Dendritic cell treated with granulocyte-macrophage colony-stimulating factor and Interleukin-4, amounts not matched to agents 40 ng/mL and 50 ng/mL, for 4 days (primary cell): ENCODE measurements around the gene ADAM23.

Source experiments
- H3K27ac Mint-ChIP-seq: one replicate; pipeline ENCODE4 v1.8.0; 2022; ENCODE audit warnings: mild to moderate bottlenecking, mixed read lengths
- H3K27me3 Mint-ChIP-seq: one replicate; pipeline ENCODE4 v1.8.0; 2022; ENCODE audit warnings: mild to moderate bottlenecking, mixed read lengths
- H3K36me3 Mint-ChIP-seq: one replicate; pipeline ENCODE4 v1.8.0; 2022; ENCODE audit warnings: low read depth, mixed read lengths
- H3K4me1 Mint-ChIP-seq: one replicate; pipeline ENCODE4 v1.8.0; 2022; ENCODE audit warnings: low read depth, mixed read lengths
- H3K4me3 Mint-ChIP-seq: one replicate; pipeline ENCODE4 v1.8.0; 2022; ENCODE audit warnings: mild to moderate bottlenecking, moderate library complexity, mixed read lengths
- H3K9me3 Mint-ChIP-seq: one replicate; pipeline ENCODE4 v1.8.0; 2022; ENCODE audit warnings: mixed read lengths
- intact Hi-C: fragments of 100-400 bp; cut with micrococcal nuclease; formaldehyde crosslinking; loops from one replicate; pipeline ENCODE4 v1.15.0; 2022

ADAM23 gene

DNA sequence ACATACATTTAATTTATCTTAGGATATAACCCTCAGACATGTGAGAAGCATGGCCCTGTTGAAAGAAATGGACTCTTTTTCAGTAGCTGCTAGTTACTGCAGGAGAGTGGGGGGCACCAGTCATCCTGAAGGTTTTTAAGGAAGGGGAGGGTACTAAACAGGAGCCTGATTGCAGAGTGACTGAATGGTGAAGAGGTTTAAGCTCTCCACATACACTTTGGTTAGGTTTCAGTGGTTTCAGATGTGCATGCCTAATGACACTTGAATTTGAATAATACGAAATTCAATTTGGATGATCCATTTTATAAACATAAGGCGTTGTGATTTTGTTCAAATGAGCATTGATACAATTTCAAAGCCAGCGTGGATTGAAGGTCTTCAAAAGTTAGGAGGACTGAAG, 188.0 kb downstream of the ADAM23 start:
- intact Hi-C loops = no loop called here
- H3K9me3 Mint-ChIP-seq = no peaks in the 10 kb centered on the region
- H3K27me3 Mint-ChIP-seq = peaks cover 3% of the 10 kb centered on the region
- no peak overlapping the region for H3K27ac Mint-ChIP-seq
- no peaks in the 10 kb centered on the region for H3K36me3 Mint-ChIP-seq
- H3K4me1 Mint-ChIP-seq = no peaks in the 10 kb centered on the region
- H3K4me3 Mint-ChIP-seq = no peak overlapping the region

GRCh38 chr2:206635015-206635414, 191.7 kb downstream of the ADAM23 start:
- Mint-ChIP-seq H3K4me3 (no peak overlapping the region), H3K27ac (no peak overlapping the region), H3K4me1 (no peaks in the 10 kb centered on the region), H3K9me3 (no peaks in the 10 kb centered on the region), H3K36me3 (no peaks in the 10 kb centered on the region), H3K27me3 (peaks cover 1% of the 10 kb centered on the region)
- intact Hi-C loops = no loop called here

GRCh38 chr2:206639636-206640035, 196.3 kb downstream of the ADAM23 start:
- H3K27ac Mint-ChIP-seq = no peak overlapping the region
- H3K27me3 Mint-ChIP-seq = peaks cover 4% of the 10 kb centered on the region
- H3K9me3 Mint-ChIP-seq = no peaks in the 10 kb centered on the region
- intact Hi-C loops = no loop called here
- H3K36me3 Mint-ChIP-seq = no peaks in the 10 kb centered on the region
- H3K4me3 Mint-ChIP-seq = no peak overlapping the region
- no peaks in the 10 kb centered on the region for H3K4me1 Mint-ChIP-seq

DNA sequence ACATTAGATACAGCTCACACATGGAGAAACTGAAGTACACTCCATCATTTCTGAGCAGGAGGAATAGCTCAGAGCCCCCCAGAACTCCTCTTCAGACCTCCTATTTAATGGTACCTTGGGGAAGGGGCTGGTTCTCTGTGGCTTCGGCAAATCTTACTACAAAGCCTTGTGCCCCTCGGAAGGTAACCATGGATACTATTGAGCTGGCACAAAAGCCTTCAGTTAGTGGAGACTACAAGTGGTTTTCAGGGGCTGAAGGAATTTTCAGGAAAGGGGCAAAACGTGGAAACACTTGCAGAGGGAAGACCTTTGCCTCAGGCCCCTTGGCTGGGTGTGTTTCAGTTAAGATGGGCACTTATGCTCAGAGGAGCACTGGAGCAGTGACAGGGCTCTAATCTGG, 197.9 kb downstream of the ADAM23 start:
- Mint-ChIP-seq H3K9me3 (no peaks in the 10 kb centered on the region), H3K4me3 (no peak overlapping the region), H3K27ac (no peak overlapping the region), H3K4me1 (no peaks in the 10 kb centered on the region), H3K27me3 (peaks cover 4% of the 10 kb centered on the region), H3K36me3 (no peaks in the 10 kb centered on the region)
- intact Hi-C loops = no loop called here

GRCh38 chr2:206642075-206643025, 199.0 kb downstream of the ADAM23 start, which contains the start of gene FAM237A:
Gene FAM237A, plus strand, starts transcription at chr2:206642487. Its CDS starts 1,750 bp downstream, at chr2:206644237.
- Mint-ChIP-seq H3K4me3 (no peak within 1 kb of the TSS), H3K4me1 (no peaks in the 10 kb centered on the region), H3K36me3 (no peaks in the 10 kb centered on the region), H3K27me3 (peaks cover 6% of the 10 kb centered on the region), H3K27ac (no peak within 1 kb of the TSS), H3K9me3 (no peaks in the 10 kb centered on the region)
- intact Hi-C loops = no loop called here

DNA sequence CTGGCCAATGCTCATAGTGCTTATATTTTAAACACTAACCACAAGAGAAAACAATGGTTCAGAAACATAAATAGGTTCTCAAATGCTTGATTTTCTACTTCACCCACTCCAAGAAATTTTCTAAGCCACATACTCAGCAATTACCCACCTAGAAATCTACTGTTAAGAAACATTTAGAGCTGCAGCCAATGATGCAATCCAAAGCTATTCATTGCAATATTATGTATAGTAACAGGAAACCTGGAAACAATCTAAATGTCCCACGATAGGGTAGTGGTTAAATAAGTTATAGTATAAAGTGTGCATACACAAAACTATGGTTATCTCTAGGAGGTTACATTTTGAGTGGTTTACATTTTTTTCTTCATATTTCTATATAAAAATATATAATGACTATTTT, 204.7 kb downstream of the ADAM23 start:
- Mint-ChIP-seq H3K9me3 (no peaks in the 10 kb centered on the region), H3K27me3 (peaks cover 6% of the 10 kb centered on the region), H3K4me1 (no peaks in the 10 kb centered on the region)

GRCh38 chr2:206657087-206657486, 213.8 kb downstream of the ADAM23 start:
- H3K4me1 Mint-ChIP-seq = no peaks in the 10 kb centered on the region
- H3K27me3 Mint-ChIP-seq = no peaks in the 10 kb centered on the region
- H3K4me3 Mint-ChIP-seq = no peak overlapping the region
- peaks cover 8% of the 10 kb centered on the region for H3K9me3 Mint-ChIP-seq
- no peaks in the 10 kb centered on the region for H3K36me3 Mint-ChIP-seq
- intact Hi-C loops = no loop called here
- H3K27ac Mint-ChIP-seq = no peak overlapping the region

More for the DNA sequence above, 204.7 kb downstream of the ADAM23 start:
- intact Hi-C loops = no loop called here
- Mint-ChIP-seq H3K4me3 (no peak overlapping the region), H3K27ac (no peak overlapping the region), H3K36me3 (no peaks in the 10 kb centered on the region)

DNA sequence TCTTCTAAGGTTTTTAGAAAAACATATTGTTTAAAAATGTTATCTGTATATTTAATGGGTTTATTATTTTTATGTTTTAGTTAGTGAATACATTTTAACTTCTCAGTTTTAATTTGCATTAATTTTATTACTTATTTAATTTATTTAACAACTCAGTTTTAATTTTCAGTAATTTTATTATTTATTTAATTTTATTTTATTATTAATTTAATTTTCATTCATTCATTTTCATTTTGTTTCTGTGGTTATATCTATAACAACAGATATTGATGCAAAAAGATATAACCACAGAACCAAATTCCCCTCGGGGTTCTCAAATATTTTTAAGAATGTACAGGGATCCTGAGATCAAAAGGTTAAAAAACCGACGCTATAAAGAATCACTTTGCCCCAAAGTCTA, 221.9 kb downstream of the ADAM23 start:
- H3K9me3 Mint-ChIP-seq = no peaks in the 10 kb centered on the region
- H3K4me3 Mint-ChIP-seq = no peak overlapping the region
- no peaks in the 10 kb centered on the region for H3K4me1 Mint-ChIP-seq
- H3K36me3 Mint-ChIP-seq = no peaks in the 10 kb centered on the region
- H3K27ac Mint-ChIP-seq = no peak overlapping the region
- H3K27me3 Mint-ChIP-seq = peaks cover 3% of the 10 kb centered on the region
- intact Hi-C loops = no loop called here
